ENCODE measurements around the gene RNF13.
A peak's percentile ranks its signal among the peaks of the same experiment; 100 is the strongest.
"Not testable (repeated sequence)": the region's sequence is repeated elsewhere in the genome, so short reads cannot be mapped to it uniquely, and the experiment has no call there.

RNF13 gene

DNA sequence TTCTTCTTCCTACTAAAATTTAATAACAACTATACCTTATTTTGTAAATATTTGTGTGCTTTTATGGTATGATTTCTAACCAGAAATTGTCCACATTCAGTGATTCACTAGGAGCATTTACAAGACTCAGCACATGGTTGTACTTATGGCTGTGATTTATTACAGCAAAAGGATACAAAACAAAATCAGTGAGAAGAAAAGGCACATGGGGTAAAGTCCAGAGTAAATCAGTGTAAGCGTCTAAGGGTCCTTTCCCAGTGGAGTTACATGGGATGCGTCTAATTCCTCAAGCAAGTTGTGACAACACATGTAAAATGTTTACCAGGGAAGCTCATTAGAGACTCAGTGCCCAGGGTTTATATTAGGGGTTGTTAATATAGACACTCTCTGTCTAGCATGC lies 31.1 kb downstream of the RNF13 start:
- no peak for DNase-seq

DNA sequence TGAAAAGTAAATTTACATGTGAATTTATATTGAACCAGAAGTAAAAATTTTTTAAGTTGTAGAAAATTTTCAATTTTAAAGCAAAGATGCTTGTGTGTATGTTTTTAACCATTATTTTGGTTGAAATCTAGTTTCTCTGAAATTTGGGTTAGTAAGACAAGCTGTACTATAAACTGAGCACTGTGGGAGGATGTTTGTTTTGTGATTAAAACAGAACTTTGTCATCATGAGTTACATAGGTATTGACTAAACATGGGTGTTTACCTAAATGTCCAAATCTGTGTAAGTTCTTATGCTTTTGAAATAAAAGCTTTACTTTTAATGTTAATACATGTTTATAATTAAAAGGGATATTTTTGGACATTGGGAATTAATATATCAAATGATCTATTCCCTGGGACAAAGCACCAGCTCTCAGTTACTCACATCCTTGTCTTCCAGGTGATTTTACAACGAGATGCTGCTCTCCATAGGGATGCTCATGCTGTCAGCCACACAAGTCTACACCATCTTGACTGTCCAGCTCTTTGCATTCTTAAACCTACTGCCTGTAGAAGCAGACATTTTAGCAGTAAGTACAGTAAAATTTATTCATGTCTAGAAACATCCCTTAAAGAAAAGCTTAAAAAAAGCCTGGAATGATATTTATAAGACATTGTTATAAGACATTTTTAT lies 32.7 kb downstream of the RNF13 start:
- no peak for DNase-seq

DNA sequence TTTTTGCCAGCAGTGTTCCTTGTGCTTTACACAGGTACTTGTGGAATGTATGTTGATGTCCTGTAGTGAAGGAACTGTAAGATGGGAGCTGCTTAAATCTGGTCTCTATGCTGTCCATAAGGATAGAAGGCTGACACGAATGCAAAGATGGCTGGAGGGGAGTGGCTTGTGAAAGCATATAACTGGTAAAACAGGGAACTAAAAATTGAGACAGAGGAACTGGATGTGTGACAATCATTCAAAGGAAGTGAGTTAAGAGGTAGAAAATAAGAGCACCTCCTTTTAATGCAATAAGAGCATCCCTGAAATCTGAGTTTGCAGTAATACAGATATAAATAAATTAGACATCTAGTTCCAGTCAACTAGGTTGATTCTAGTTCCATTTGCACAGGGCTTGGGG lies 35.2 kb downstream of the RNF13 start:
- DNase-seq: no peak

DNA sequence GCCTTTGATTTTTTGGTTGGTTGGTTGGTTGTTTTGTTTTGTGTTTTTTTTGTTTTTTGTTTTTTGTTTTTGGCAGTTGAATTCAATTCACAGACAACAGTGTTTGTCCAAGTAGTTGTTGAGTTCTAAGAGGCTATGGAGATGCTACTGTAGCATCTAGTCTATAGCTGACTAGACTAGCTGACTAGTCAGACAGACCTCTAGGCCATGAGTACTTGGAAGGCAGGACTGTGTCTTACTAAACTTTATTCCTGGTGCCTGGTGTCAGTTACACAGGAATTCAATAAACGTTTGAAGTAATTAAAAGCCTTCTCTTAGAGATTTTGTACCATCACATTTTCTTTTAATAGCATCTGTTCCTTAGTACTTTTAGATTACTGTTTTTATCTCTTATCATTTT lies 35.7 kb downstream of the RNF13 start:
- DNase-seq: no peak

DNA sequence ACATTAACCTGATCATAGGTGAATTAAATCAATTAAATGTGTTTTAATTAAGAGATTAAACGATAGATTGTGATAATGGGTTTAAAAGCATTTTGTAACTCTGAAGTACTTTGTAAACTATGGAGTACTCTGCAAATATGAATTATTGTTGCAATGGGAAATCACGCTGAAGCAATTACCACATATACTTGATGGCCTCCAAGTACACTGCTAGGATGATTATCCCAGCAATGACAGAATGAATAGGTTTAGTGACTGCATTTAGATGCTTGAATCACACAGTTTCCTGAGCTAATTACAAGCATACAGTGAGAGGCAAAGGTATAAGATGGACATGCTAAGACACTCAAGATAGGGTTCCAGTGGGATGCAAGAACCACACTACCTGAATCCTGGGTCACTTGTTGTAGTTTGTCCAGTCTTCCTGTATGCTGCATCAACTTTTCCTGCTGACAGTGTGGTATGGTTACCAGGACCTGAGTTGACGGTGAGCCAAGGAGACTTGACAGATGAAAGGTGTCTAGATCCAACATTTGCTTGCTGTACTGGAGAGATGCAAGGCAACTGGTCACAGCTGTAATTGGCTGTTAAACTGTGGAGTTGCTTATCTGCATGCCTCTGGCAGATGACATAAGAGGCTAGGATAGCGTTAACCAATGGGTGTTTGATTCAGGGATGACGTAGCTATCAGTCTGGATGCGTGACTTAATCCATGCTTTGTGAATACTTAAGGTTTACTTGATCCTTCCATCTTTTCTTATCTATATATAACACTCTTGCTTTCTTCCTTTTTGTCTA lies 38.0 kb downstream of the RNF13 start:
- no peak for DNase-seq

DNA sequence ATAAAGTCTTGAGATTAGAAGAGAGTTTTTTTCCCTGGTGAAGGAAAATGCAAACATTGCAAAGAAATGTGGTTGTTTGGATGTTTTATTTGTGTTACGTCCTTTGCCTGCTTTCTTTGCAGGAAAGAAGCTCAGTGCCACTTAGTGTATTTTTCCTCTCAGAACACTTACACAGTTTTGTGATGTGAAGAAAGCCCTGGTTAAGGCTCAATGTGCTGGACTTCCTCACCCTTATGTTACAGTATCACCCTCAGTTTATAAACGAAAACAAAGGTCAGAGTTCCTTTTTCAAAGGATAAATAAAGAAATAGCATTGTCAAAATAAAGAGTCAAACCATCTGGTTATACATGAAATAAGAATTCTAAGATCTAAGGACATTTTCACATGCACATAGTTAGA lies 45.9 kb downstream of the RNF13 start:
- no peak for DNase-seq

DNA sequence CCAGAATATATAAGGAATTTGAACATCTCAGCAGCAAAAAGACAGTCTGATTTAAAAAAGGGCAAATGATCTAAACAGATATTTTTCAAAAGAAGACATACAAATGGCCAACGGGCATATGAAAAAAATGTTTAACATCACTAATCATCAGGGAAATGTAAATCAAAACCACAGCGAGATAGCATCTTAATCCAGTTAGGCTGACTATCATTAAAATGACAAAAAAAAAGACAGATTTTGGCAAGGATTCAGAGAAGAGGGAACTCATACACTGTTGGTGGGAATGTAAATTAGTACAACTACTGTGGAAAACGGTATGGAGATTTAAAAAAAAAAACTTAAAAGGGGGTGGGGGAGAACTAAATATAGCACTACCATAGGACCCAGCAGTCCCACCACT lies 47.9 kb downstream of the RNF13 start:
- DNase-seq: no peak

DNA sequence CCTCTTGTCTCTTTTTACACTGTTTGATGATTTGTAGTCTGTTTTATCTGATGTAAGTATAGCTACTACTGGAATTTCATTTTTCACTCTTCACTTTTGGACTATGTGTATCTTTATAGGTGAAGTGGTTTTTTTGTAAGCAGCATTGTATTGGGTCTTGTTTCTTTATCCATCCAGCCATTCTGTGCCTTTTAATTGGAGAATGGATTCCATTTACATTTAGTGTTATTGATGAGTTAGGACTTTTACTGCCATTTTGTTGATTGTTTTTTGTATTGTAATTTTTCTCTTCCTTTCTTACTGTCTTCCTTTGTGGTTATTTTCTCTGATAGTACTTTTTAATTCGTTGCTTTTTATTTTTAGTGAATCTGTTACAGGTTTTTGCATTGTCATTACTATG lies 54.5 kb downstream of the RNF13 start:
- DNase-seq: no peak

DNA sequence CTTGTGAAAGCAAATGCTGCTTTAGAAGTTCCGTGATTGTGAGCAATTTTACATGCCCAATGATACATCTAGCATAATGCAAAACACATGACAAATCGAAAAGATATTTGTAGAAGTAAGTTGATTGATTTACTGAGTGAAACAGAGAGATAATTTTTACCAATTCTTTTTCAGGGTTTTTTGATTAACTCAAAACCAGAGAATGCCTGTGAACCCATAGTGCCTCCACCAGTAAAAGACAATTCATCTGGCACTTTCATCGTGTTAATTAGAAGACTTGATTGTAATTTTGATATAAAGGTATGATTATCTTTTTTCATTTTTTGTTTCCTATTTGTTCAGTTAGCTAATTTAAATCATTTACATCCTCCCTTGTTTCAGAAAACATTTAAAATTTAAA lies 58.8 kb downstream of the RNF13 start:
- DNase-seq: no peak

DNA sequence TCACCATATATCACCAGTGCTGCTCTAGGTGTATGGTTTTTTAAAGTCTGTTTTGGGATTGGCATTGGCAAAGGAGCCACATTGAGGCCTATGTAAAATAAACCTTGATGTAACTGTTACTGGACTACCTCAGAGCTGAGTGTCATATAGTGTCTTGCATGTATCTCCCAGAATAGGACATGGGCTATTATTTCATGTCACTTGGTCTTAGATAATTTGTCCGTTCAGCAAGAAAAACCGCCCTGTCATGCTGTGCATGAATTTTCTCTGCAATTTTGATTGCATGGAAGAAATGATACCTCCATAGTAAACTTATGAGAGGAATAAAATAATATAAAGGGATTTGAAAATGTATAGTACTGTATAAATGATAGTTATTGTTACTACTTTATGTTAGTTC lies 59.6 kb downstream of the RNF13 start:
- no peak for DNase-seq

DNA sequence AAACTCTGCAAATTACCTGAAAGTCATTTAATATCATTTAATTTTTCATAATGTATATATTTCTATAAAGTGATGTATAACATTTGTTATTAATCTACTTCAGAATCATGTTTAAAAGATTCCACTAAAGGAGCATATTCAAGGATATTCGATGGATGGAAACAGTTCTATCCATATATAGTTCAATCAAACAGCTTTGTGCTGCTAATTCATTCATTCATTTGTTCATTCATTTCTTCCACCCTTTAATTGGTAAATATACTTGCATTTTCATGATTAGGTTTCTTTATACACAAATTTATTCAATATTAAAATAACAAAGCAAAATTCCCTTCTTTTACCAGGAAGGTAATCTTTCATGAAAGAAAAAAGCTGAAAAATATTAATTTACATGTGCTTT lies 64.7 kb downstream of the RNF13 start:
- no peak for DNase-seq

DNA sequence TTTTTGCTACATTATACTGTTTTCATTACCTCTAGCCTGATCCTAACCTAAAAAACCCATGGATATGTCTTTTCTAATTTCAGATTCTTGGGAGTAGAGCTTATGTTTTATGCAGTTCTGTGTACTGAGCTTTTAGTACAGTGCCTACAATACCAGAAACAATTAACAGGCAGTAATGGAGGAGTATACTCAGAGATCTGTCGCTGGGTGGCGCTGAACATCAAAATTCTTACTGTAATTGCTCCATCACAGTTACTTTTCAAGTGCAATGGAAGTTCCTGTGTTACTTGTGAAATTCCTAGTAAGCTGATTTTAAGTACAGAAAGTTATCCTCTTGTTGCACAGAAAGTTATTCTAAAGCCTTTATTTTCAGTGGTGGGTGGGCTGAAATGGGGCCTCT lies 66.9 kb downstream of the RNF13 start:
- peak; percentile 20 for DNase-seq

DNA sequence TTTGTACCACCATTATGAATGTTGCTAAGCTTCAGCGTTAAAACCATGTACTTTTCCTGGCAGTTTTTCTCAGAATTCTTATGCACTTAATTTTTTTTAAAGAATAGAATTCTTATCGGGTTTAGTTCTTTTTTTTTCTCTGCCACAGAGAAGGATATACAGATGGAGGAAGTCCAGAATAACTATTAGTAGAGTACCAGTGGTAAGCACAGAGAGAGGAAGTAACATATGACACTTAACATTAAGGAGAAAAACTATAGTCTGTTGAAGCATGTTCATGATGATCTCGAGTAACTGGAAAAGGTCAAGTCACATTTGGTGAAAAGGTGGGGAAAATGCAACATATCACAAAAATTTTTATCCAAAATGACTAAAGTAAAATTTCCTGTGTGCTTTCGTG lies 68.9 kb downstream of the RNF13 start:
- DNase-seq: no peak

DNA sequence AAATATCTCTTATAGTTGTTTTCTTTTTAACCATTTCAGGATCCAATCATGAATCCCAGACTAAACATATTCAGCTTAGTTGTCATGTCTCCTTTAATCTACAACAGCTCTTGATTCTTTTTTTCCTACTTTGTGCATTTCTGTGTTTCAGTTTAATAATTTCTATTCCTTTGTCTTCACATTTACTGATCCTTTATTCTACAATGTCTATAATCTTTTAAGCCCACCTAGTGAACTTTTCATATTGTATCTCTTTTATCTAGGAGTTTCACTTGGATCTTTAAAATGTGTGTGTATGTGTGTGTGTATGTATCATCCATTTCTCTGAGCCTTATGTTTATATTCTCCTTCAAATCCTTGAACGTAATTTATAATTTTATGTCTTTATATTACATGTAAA lies 70.1 kb downstream of the RNF13 start:
- no peak for DNase-seq

DNA sequence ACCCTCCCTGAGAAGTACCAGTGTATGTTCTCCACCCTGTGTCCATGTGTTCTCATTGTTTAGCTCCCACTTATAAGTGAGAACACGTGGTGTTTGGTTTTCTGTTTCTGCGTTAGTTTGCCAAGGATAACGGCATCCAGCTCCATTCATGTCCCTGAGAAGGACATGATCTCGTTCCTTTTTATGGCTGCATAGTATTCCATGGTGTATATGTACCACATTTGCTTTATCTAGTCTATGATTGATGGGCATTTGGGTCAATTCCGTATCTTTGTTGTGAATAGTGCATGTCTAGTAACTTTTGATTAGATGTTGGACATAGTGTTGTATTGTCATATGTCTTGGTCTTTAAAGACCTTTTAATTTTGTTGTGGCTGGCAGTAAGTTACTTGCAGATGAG lies 70.8 kb downstream of the RNF13 start:
- DNase-seq: not testable (repeated sequence)

DNA sequence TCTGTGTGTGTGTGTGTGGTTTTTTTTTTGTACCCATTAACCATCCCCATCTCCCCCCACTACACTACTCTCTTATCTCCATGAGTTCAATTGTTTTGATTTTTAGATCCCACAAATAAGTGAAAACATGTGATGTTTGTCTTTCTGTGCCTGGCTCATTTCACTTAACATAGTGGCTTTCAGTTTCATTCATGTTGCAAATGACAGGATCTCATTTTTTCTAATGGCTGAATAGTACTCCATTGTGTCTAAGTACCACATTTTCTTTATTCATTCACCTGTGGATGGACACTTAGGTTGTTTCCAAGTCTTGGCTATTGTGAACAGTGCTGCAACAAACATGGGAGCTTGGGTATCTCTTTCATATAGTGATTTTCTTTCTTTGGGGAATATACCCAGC lies 71.8 kb downstream of the RNF13 start:
- not testable (repeated sequence) for DNase-seq

DNA sequence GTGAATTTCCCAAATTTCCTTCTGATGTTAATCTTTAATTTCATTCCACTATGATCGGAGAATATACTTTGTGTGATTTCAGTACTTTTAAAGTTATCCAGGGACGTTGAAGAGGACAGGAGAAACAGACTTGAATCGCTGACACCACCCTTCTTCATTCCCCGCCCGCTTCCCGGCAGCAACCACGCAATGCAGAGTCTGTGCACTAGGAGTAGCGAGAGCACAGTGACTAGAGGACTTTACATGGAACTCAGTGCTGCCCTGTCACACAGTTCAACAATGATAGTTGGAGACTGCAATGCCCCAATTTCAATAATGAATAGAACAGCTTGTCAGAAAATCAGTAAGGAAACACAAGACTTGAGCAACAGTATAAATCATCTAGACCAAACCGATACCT lies 73.9 kb downstream of the RNF13 start:
- DNase-seq: no peak

DNA sequence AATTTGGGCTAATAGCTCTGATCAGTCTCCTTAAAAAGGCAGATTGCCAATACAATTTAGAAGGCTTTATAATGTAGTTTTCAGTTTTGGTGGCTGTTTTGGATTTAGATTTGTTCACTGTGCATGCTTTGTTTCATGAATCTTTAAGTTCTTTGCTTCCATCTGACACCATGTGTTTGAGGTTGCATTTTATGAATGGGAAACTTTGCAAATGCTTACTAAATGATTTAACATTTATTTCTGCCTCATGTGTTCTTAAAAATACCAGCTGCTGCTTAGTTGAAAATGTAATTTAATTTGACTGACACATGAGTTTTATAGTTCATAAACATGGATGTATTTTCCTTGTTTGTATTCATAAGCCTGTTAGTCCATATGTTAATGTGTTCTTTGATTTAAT lies 78.6 kb downstream of the RNF13 start:
- no peak for DNase-seq

DNA sequence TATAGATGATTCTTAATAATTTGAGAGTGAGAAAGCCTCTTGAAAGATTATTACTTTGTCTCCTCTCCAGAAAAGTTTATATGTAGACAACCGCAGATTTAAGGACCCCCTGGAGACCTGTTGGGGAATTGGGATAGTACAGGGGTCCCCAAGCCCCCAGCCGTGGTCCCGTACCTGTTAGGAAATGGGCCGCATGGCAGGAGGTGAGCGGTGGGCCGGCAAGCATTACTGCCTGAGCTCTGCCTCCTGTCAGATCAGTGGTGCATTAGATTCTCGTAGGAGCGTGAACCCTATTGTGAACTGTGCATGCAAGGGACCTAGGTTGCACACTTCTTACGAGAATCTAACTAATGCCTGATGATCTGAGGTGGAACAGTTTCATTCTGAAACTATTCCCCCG lies 79.4 kb downstream of the RNF13 start:
- DNase-seq: no peak

DNA sequence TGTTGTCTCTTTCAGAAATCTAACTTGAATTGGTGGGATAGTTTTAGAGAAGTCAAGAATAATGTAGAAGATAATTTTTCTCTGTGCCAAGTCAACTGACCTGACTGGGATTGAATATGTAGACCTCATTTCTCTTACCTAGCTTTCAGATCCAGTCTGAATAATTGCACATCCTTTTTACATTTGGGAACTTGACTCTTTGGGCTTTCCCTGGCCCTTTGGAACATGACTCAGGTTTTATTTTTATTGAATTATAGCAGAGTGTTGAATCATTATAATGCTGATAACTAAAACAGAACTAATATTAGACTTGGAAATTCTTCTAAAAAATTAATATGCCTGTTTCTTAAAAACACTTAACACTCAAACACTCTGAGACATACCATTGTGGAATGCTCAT lies 81.2 kb downstream of the RNF13 start:
- no peak for DNase-seq

DNA sequence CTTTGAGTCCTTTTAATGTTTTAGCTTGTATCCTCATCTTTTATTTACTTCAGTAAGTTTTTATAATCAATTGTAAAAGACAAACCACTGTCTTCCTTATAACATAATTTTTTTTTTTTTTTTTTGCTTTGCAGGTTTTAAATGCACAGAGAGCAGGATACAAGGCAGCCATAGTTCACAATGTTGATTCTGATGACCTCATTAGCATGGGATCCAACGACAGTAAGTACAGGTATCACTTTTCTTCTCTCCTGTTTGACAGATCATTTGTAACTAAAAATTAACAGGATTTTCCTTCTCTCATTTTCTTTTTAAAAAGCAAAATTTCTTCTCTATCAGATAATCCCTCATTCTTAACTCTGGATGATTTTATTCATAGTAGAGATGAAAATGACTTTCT lies 82.3 kb downstream of the RNF13 start:
- no peak for DNase-seq

DNA sequence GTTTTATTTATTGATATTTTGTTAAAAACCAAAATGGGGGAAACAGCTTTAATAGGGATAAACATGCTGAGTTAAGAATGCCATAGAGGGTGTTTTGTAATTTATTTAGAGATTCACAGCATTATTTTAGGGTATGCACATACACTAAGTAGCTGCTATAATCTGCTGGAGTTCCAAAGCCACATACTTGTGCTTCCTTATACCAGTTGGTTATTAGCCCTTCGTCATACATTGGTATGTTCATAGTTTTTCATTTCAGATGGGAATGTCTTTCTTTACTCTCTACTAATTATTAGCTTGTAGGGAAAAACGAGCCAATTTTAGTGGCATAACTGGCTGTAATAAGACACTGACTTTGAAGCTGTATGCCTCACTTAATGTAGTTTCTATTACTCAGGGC lies 82.8 kb downstream of the RNF13 start:
- DNase-seq: no peak

DNA sequence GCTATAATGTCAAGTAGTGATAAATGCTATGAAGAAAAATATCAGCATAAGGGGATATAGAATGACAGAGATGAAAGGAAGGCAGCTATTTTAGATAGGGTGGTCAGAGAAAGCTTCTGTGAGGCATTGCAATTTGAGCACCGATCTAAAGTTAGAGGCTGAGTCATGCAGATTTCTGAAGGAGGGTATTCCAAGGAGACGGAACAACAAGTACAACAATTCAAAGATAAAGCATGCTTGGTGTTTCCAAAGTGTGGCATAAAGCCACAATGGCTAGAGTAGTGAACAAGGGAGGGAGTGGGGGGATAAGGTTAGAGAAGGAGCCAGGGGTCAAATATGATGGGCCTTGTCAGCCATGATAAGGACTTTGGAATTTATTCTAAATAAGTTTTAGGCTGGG lies 85.8 kb downstream of the RNF13 start:
- DNase-seq: no peak

DNA sequence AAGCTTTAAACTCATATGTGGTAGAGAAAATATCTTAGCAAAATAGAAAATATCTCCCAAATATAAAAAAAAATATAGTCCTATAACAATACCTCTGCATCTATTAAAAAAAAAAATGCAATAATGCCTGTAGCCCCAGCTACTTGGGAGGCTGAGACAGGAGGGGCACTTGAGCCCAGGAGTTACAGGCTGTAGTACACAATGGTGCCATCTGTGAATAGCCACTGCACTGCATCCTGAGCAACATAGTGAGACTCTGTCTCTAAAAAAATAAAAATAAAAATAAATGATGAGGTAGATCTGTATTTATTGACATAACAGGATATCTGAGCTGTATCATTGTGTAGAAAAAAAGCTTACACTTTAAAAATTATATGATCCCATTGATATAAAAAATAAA lies 87.3 kb downstream of the RNF13 start:
- no peak for DNase-seq

DNA sequence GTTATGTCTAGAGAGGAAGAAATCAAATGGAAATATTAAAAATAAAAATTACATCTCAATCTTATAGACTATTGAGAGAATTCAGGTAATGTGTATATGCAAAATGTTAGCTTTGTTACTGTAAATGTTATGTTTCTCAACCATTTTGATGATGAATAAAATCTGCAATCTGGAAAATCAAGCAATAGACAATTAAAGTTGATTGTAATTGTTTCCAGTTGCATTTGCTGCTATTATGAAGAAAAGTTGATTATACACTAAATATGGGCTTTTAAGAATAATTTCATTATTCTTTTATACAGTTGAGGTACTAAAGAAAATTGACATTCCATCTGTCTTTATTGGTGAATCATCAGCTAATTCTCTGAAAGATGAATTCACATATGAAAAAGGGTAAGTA lies 88.8 kb downstream of the RNF13 start:
- DNase-seq: no peak

All from activated T-cell treated with anti-CD3 and anti-CD28 coated beads, Interleukin-2, amount 50 U/mL, for 1 hour (primary cell).